Activated T-cell treated with anti-CD3 and anti-CD28 coated beads, Interleukin-2, amount 50 U/mL, for 72 hours (primary cell): ENCODE measurements around the gene RBM33. TPM values are rescaled to one million over a fixed set of nuclear protein-coding genes. Genes with fewer than 3 reads are reported as not detected.
A peak's percentile ranks its signal among the peaks of the same experiment; 100 is the strongest.

Experiments
- ATAC-seq, 2 donors: fragments of 150-1000 bp; cut with Tn5 transposase; replicated peaks in 1 of 2; 2 replicates each; pipeline ENCODE4 v1.10.0; 2021; ENCODE audit warnings: moderate library complexity in 2 of 2, mild to moderate bottlenecking in 1 of 2
- DNase-seq, 2 donors: peaks; one replicate each; pipeline ENCODE4 v3.0.0; 2021 to 2022; ENCODE audit warnings: mixed read lengths in 1 of 2
- H3K27ac Mint-ChIP-seq: one replicate; pipeline ENCODE4 v1.8.0; 2022; ENCODE audit warnings: mild to moderate bottlenecking, moderate library complexity, mixed read lengths
- H3K27me3 Mint-ChIP-seq: one replicate; pipeline ENCODE4 v1.8.0; 2022; ENCODE audit warnings: low read depth, mixed read lengths
- H3K36me3 Mint-ChIP-seq, 2 donors: one replicate each; pipeline ENCODE4 v1.8.0; 2022; ENCODE audit warnings: mixed read lengths in 2 of 2, mild to moderate bottlenecking in 1 of 2; ENCODE audit not compliant: insufficient read depth in 2 of 2
- H3K4me1 Mint-ChIP-seq: one replicate; pipeline ENCODE4 v1.8.0; 2022; ENCODE audit warnings: low read depth, mixed read lengths
- H3K4me3 Mint-ChIP-seq, 2 donors: one replicate each; pipeline ENCODE4 v1.8.0; 2022; ENCODE audit warnings: mild to moderate bottlenecking in 2 of 2, mixed read lengths in 2 of 2, moderate library complexity in 2 of 2
- H3K9me3 Mint-ChIP-seq, 2 donors: one replicate each; pipeline ENCODE4 v1.8.0; 2022; ENCODE audit warnings: mixed read lengths in 2 of 2
- total RNA-seq, 2 donors: library from RNA; stranded (reverse); gene quantifications; one replicate each; pipeline ENCODE4 v1.2.3, GENCODE V29; 2022

The RBM33 gene, protein sequence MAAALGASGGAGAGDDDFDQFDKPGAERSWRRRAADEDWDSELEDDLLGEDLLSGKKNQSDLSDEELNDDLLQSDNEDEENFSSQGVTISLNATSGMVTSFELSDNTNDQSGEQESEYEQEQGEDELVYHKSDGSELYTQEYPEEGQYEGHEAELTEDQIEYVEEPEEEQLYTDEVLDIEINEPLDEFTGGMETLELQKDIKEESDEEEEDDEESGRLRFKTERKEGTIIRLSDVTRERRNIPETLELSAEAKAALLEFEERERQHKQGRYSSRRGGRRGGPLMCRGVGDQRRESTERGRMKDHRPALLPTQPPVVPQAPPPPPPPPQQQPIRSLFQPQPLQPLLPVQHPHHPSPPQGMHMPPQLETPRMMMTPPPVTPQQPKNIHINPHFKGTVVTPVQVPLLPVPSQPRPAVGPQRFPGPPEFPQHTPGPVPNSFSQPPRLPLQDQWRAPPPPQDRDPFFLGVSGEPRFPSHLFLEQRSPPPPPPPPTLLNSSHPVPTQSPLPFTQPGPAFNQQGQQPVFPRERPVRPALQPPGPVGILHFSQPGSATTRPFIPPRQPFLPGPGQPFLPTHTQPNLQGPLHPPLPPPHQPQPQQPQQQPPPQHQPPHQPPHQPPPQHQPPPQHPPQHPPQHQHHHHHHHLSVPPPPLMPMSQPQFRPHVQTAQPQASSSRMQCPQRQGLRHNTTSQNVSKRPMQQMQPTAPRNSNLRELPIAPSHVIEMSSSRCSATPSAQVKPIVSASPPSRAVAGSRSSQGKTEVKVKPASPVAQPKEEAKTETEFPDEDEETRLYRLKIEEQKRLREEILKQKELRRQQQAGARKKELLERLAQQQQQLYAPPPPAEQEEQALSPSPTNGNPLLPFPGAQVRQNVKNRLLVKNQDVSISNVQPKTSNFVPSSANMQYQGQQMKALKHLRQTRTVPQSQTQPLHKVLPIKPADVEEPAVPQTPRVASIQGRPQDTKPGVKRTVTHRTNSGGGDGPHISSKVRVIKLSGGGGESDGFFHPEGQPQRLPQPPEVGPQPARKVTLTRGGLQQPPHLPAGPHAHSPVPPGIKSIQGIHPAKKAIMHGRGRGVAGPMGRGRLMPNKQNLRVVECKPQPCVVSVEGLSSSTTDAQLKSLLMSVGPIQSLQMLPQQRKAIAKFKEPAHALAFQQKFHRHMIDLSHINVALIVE
- 100 to 1,000 TPM in 1 of 2 donors, 10 to 100 TPM in 1; 93.1 to 104 TPM for total RNA-seq

DNA sequence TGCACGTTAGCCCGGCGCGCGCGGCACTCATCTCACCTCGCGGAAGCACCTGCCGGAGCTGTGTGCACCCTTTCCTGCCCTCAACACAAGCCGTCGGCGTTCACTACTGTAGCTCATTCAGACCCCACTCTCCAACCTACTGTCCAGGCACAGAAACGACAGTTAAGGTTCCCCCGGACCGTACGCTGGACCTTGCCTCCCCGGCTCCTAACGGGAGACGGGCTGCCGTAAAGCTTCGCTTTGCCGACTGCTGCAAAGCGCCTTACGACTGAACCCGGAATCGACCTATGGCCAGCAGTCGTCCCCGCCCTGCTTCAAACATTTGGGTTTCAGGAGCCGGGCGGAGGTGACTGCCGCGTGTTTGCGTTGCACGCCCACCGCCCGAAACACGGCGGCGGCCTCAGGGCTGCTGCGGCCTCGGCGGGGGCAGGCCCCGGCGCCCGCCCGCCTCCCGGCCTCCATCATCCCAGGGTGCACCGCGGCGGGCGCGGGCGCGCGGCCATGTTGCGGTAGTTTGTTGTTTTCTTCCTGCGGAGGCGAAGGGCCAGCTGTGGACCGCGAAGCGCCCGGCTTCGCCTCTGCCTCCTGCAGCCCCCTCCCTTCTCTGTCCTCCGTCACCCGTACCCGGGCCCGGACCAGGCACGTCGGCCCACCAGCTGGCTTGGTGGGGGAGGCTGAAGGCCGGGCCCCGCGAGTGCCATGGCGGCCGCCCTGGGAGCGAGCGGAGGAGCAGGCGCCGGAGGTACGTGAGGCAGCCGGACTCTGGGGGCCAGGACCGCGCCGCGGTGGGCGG, at the start of gene RBM33:
Gene RBM33 (plus strand): TSS at position 484 of the 793 bp plus-strand sequence. CDS start 216 bp downstream, at position 700.
- Mint-ChIP-seq H3K9me3 (peaks cover 6 to 8% of the 10 kb centered on the region in 2 donors), H3K36me3 (peaks cover 26 to 48% of the 10 kb centered on the region in 2 donors), H3K27ac (peak within 1 kb of the TSS; percentile 98), H3K27me3 (no peaks in the 10 kb centered on the region), H3K4me1 (peaks cover 48% of the 10 kb centered on the region), H3K4me3 (peak within 1 kb of the TSS; percentile 87 to 98)
- DNase-seq (peak; percentile 85 to 88), ATAC-seq (peak; percentile 90)

DNA sequence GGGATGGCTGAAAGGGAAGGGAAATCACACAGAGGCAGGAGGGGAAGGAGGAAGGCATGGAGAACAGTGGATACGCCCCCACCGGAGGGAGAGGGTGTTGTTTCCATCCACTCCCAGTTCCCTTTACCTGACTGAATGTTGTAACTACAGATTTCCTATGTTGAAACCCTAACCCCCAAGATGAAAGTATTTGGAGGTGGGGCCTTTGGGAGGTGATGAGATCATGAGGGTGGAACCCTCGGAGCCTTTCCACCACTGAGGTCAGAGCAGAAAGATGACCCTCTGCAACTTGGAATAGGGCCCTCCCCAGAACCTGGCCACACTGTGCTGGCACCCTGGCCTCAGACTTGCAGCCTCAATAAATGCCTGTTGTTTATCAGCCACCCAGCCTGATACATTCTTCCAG, 49.5 kb upstream of the RBM33 start:
- Mint-ChIP-seq H3K36me3 (no peaks in the 10 kb centered on the region), H3K4me1 (peaks cover 16% of the 10 kb centered on the region), H3K27me3 (peaks cover 18% of the 10 kb centered on the region), H3K4me3 (no peak overlapping the region), H3K27ac (no peak overlapping the region), H3K9me3 (no peaks in the 10 kb centered on the region)
- DNase-seq (no peak), ATAC-seq (no peak)

DNA sequence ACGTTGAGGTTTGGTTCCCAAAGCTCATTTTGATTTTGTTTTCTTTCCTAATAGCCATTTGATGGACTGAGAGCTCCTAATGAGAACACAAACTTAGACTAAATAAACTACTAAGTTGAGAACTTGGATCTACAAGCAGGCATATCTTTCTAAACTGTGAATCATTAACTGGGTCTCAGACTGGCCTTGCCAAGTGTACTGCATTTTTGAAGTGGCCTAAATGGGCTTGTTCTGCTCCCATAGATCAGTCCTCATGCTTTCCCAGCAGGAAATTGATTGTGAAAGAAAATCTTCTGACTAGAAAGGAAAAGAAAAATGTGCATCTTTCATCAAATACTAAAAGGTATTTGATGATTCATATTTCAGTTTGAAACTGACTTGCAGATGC, 46.7 kb upstream of the RBM33 start:
- ATAC-seq (no peak), DNase-seq (no peak)
- no peaks in the 10 kb centered on the region for H3K9me3 Mint-ChIP-seq
- no peak overlapping the region for H3K4me3 Mint-ChIP-seq
- H3K27me3 Mint-ChIP-seq: peaks cover 32% of the 10 kb centered on the region
- H3K4me1 Mint-ChIP-seq: peaks cover 16% of the 10 kb centered on the region
- H3K36me3 Mint-ChIP-seq: no peaks in the 10 kb centered on the region
- H3K27ac Mint-ChIP-seq: no peak overlapping the region

DNA sequence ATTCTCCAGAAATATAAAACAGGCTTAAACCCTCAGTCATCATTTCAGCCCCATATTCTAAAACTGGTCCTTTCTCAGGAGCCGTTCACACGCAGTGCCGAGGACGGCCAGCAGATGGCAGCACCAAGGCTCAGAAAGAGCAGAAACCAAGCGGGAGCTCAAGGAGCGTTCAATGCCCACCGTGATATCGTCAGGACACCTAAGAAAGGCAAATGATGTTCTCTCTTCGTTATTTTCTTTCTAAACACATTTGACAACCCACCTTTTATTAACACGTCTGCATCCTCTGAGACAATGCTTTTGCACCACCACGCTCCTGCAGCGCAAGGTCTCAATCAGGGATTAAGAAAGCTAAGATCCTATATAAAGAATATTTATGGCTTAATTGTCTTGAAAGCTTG, 45.7 kb upstream of the RBM33 start:
- Mint-ChIP-seq H3K9me3 (no peaks in the 10 kb centered on the region), H3K27ac (no peak overlapping the region), H3K4me3 (peak overlapping the region; percentile 1 to 5), H3K27me3 (peaks cover 40% of the 10 kb centered on the region), H3K36me3 (no peaks in the 10 kb centered on the region), H3K4me1 (peaks cover 19% of the 10 kb centered on the region)
- DNase-seq (peak; percentile 84 to 87), ATAC-seq (peak; percentile 74 to 77)

DNA sequence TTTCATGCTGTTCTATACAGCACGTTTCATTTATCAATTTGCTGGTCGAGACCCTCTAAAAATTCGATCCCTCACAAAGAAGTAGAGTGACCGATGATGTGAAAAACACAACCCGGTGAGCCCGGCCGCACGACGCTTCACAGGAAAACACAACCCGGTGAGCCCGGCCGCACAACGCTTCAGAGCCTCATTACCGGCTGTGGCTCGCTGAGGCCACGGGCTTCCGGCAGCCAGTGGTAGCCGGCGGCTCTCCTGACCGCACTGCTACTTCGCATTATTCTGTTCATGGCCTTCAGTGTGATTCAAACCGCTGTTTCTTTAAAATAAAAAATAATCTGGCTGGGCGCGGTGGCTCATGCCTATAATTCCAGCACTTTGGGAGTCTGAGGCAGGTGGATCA, 42.3 kb upstream of the RBM33 start:
- Mint-ChIP-seq H3K36me3 (no peaks in the 10 kb centered on the region), H3K9me3 (no peaks in the 10 kb centered on the region), H3K27me3 (peaks cover 40% of the 10 kb centered on the region), H3K4me1 (peaks cover 19% of the 10 kb centered on the region), H3K27ac (no peak overlapping the region), H3K4me3 (no peak overlapping the region)
- DNase-seq: no peak
- no peak for ATAC-seq

DNA sequence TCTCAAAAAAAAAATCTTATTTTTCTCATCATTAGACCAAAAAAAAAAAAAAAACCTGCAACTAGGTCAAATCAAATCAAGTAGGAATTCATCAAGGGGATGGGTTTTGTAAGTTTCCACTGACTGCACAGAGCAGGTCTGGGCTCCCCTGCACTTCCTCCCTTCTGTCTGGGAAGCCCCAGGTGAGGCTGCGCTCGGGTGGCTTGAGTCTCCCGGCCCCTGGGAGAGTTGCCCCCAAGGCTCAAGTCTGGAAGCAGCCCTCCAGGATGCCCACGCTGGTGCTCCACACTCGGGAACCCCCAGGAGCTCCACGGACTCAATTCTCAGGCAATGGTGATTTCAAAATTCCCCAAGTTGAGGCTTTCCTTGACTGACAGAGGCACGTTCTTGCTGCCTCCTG, 41.7 kb upstream of the RBM33 start:
- H3K36me3 Mint-ChIP-seq: no peaks in the 10 kb centered on the region
- ATAC-seq (no peak), DNase-seq (no peak)
- H3K27ac Mint-ChIP-seq: no peak overlapping the region
- peaks cover 17% of the 10 kb centered on the region for H3K4me1 Mint-ChIP-seq
- no peaks in the 10 kb centered on the region for H3K9me3 Mint-ChIP-seq
- H3K27me3 Mint-ChIP-seq: peaks cover 40% of the 10 kb centered on the region
- H3K4me3 Mint-ChIP-seq: no peak overlapping the region

DNA sequence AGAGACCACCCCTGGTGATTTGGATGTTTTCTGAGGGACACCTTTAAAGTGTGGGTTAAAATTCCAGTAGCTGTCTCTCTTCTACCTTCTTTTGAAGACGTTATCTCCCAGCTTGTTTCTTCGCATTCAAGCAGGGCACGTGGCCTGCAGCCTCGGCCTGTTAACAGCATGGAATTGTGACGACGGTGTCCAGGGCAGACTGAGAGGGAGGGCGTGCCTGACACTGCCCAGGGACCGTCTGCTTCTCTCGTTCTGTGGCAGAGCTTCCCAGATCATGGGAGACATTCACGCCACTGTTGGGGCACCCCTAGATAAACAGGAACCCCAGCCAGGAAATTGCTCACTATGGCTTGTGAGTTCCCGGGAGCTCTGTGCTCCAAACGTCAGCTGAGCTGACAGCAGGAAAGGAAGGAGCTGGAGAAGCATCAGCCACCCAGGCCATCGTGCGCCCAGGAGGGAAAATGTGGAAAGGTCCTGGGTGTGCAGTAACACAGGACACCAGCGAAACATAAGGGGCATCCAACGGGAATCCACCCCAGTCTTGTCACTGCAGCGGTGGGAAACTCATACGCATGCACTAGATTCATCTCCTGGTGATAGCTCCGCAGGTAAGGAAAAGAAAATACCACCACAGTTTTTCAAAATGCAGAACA, 41.1 kb upstream of the RBM33 start:
- ATAC-seq (no peak), DNase-seq (no peak)
- Mint-ChIP-seq H3K27me3 (peaks cover 38% of the 10 kb centered on the region), H3K27ac (no peak overlapping the region), H3K36me3 (no peaks in the 10 kb centered on the region), H3K4me1 (peaks cover 12% of the 10 kb centered on the region), H3K4me3 (no peak overlapping the region), H3K9me3 (no peaks in the 10 kb centered on the region)

DNA sequence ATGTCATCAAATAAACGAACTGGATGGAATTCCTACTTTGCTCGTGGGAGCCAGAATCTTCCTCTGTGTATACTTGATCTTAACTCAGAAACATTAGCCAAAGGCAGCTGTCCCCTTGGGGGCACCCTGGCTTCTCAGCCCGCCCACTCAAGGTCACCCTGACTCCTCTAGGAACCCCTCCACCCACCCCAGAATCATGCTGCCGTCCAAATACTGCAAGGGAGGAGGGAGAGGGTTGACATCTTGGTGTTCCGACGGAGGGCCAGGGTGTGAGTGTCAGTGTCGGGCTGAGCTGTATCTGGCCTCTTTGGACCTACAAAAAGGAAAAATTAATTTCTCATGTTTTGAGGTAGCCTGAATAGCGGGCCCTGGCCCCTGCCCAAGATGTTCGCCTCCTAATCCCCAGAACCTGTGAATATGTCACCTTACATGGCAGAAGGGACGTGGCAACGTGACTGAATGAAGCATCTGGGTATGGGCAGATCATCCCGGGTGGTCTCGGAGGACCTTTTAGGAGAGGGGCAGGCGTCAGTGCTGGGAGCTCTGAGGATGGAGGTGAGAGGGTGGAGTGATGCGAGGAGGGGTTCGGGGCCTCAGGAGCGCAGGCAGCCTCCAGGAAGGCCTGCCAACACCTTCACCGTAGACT, 40.5 kb upstream of the RBM33 start:
- H3K9me3 Mint-ChIP-seq: no peaks in the 10 kb centered on the region
- DNase-seq (no peak), ATAC-seq (no peak)
- no peak overlapping the region for H3K27ac Mint-ChIP-seq
- no peaks in the 10 kb centered on the region for H3K36me3 Mint-ChIP-seq
- H3K4me1 Mint-ChIP-seq: peaks cover 5% of the 10 kb centered on the region
- peaks cover 31% of the 10 kb centered on the region for H3K27me3 Mint-ChIP-seq
- no peak overlapping the region for H3K4me3 Mint-ChIP-seq

DNA sequence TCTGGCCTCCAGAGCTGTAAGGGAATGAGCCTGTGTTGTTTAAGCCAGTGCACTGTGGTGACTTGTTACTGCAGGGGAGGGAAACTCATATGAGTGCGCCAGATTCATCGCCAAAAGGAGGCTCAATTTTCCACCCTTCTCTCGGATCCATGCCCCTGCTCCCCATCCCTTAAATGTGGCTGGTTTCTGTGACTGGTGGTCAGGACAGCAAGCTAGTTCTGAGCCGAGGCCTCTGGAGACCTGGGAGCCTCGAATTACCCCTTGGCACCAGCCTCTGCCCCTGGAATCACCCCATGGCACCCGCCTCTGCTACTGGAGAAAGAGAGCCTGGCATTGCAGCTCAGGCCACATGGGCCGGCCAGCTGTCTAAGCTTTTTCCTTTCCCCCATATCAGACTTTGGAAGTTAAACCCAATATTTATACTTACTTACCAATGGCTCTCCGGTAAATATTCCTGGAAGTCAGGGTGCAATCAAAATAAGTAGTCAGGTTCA, 39.9 kb upstream of the RBM33 start:
- no peak for ATAC-seq
- Mint-ChIP-seq H3K9me3 (no peaks in the 10 kb centered on the region), H3K36me3 (no peaks in the 10 kb centered on the region)

DNA sequence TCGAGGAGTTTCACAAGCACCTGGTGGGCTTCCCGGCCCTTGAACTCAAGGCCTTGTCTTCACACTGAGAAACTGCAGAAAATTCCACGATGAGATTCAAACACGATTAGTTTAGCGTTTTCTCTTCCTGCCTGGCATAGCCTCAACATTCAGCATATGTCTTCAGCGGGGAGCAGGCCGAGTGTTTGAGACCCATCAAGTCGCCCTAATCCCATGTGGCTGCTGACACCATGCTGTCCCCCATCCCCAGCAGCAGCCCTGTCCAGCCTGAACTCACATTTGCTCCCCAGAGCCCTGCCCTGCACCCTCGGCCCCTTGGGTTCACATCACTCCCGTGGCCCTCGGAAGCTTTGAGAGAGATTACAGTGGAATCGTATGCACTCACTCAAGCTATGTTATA, 35.3 kb upstream of the RBM33 start:
- DNase-seq: no peak
- no peak overlapping the region for H3K27ac Mint-ChIP-seq
- H3K9me3 Mint-ChIP-seq: no peaks in the 10 kb centered on the region

More for the DNA sequence above, 39.9 kb upstream of the RBM33 start:
- peaks cover 3% of the 10 kb centered on the region for H3K4me1 Mint-ChIP-seq
- no peak overlapping the region for H3K27ac Mint-ChIP-seq
- DNase-seq: no peak
- H3K27me3 Mint-ChIP-seq: peaks cover 26% of the 10 kb centered on the region
- H3K4me3 Mint-ChIP-seq: no peak overlapping the region

DNA sequence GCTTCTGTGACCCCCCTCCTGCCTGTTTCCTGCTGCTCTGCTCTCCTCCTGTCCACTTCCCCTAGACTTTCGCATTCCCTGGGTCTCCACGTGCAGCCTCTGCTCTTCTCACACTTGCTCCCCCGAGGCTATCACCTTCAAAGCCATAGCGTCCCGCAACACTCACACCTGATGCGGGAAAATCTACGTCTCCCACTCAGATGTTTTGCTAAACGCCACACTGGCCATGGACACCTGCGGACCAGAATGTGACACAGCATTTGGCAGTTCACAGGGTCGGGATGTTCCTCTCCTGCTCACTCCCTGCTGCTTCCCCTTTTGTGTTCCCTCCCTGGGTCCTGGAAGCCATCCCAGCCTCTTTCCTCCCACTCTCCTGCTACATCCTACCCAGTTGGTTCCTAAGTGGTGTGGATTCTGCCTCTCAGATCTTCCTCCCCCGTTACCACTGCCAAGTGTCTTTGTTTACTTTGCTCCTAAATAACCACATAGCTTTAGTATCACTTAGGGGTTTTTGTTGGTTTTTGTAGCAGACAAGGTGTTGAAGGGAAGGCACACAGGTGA, 33.7 kb upstream of the RBM33 start:
- Mint-ChIP-seq H3K27ac (no peak overlapping the region), H3K36me3 (peaks cover 6% of the 10 kb centered on the region in 2 donors), H3K4me1 (no peaks in the 10 kb centered on the region), H3K27me3 (peaks cover 15% of the 10 kb centered on the region), H3K9me3 (peaks cover 7 to 9% of the 10 kb centered on the region in 2 donors), H3K4me3 (no peak overlapping the region)
- ATAC-seq (no peak), DNase-seq (no peak)

More for the DNA sequence above, 35.3 kb upstream of the RBM33 start:
- ATAC-seq: no peak
- H3K27me3 Mint-ChIP-seq: peaks cover 15% of the 10 kb centered on the region
- H3K4me1 Mint-ChIP-seq: no peaks in the 10 kb centered on the region
- H3K4me3 Mint-ChIP-seq: no peak overlapping the region
- no peaks in the 10 kb centered on the region for H3K36me3 Mint-ChIP-seq
